HG03457 (cell line): Measurements from ENCODE around the gene EIF4EBP3.
A peak's percentile ranks its signal among the peaks of the same experiment; 100 is the strongest.

Experiments used
- ATAC-seq: cut with Tn5 transposase; IDR thresholded peaks from one replicate; pipeline ENCODE4 v1.9.1; 2021; ENCODE audit warnings: moderate number of reproducible peaks; ENCODE audit not compliant: unreplicated experiment

Gene EIF4EBP3

DNA sequence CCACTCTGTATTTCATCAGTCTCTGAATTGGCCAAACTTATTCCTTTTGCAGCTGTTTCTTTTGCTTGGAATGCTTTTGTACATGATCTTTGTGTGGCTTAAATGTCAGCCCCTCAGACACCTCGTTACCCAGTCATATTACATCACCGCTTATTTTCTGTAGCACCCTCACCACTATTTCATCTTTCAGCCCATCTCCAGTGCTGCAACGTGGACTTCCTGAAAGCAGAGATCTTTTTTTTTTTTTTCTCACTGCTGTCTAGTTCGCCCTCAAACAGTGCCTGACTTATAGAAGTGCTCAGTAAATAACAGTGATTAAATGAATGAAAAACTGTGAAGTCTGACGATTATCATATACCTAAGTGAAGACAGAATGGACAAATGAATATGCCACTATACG lies 9.0 kb downstream of the EIF4EBP3 start:
- ATAC-seq, result no peak

- peak; percentile 94 for ATAC-seq
Observed at GRCh38 chr5:140557136-140557805, 9.8 kb downstream of the EIF4EBP3 start, which contains the start of gene SRA1. Gene SRA1, minus strand, starts transcription at chr5:140557473. Its CDS starts 21 bp downstream, at chr5:140557452.

- ATAC-seq, result no peak
Observed at GRCh38 chr5:140557965-140558364, 10.5 kb downstream of the EIF4EBP3 start.

GRCh38 chr5:140558542-140558941 lies 11.1 kb downstream of the EIF4EBP3 start:
- no peak for ATAC-seq

GRCh38 chr5:140560227-140560626 lies 12.8 kb downstream of the EIF4EBP3 start:
- ATAC-seq, result no peak

GRCh38 chr5:140561753-140562523 lies 14.5 kb downstream of the EIF4EBP3 start:
- ATAC-seq, result no peak

DNA sequence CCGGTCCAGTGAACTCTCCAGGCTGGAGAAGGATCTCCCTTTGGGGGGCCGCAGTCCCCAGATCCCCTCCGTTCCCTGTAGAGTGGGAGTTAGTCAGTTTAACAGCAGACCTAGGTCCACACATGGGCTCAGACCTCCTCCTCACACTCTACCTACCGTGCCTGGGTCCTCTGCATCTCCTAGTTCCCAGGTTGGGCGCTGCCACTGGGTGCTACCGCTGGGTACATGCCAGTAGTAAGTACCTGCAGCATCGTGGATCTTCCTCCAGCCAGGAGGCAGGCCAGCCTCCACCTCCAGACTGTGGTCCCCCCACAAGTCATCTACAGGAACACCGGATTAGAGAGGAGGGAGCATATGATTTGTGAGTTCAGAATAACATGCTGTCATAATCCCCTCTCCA lies 16.1 kb downstream of the EIF4EBP3 start:
- no peak for ATAC-seq

DNA sequence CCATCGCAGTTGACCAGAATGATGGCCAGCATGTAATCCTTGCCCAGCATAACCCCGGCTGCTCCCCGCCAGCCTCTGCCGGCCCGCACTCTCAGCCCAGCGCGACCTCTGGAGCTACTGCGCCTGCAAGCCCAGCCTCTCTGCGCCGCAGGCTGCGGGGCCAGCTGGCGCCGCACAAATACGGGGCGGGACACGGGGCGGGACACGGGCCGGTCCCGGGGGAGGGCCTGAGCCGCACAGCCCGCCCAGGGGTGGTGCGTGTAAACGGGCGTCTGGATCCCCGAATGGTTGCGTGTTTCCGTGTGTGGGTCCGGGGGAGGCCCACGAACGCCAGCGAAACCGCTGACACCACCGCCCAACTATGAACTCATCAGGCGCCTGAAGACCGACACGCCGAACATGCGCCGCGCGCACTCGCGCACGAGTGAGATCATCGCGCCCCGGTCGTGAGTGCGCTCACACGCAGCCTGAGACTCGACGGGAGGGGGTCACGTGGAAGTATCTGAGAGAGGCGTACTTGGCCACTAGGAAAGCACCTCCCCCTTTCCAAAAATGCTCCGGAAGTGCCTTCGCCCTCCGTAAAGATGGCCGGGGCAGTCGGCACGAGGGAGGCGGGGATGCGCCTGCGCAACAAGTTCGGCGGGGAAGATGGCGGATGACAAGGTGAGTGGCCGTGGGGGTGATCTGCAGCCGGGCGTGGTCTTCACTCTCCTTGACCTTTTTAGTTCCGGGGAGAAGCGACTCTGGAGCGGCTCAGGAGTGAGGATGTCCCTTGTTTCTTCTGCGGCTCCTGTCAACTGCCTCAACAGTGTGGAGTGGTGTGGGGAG lies 16.9 kb downstream of the EIF4EBP3 start, which contains the start of the genes APBB3 and SLC35A4:
Gene APBB3 (minus strand): TSS at position 403 of the 828 bp plus-strand sequence. CDS start 353 bp downstream, at position 50.
Gene SLC35A4 (plus strand): TSS at position 633 of the 828 bp plus-strand sequence. CDS start 2,342 bp downstream, outside the sequence.
- ATAC-seq, result peak; percentile 77

DNA sequence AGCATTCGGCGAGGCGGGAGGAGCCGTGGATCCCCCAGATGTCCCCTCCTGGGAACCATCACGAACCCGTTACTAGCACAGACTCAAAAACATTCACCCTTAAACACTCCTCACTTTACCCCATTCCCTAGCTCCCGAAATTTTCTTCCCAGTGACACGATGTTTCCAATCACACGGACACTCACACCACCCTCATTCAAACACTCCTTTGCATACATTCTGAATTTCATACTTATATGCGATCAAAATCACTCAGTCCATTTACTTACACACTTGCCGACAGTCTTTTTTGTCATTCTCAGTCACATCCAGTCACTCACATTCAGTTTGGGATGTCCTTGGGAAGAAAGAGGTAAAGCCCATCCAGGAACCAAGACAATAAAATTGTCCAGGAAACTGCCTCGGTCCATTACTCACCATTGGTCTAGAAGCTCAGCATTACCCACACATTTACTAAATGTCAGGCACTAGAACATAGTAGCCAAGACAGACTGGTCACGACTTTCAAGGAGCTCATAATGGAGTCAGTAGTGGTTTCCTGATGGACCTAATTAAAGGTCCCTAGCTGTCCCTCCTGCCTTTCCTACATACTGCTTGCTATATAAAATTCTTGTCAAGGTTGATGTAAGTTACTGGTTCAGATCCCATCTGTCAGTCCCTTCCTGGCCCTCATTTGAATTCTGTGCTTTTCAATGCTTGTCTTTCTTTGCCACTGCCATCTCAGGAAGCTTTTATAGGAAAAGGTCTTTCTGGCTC lies 17.7 kb downstream of the EIF4EBP3 start:
- ATAC-seq, result no peak

DNA sequence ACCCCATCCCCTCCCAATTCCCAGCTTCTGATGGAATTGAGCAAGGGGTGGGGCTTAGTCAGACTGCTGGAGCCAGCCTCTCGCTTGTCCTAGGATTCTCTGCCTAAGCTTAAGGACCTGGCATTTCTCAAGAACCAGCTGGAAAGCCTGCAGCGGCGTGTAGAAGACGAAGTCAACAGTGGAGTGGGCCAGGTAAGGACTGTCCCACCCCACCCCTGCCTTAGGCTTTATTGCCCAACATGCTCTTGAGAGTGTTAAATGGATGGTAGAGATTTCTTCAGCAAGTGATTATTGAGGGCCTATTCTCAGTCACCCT lies 18.3 kb downstream of the EIF4EBP3 start:
- ATAC-seq, result no peak

DNA sequence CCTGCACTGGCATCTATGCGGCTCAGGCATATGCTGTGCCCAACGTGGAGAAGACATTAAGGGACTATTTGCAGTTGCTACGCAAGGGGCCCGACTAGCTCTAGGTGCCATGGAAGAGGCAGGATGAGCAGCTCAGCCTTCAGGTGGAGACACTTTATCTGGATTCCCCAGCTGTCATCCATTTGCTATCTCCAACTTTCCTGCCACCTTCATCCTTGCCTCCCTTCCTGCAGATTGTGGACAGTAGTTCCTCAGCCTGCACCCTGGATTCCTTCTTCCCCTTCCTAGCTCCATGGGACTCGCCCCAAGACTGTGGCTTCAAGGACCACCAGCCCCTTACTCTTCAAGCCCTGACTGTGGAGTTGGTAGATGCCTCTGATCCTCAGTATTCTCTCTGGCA lies 19.2 kb downstream of the EIF4EBP3 start:
- ATAC-seq, result no peak

- ATAC-seq, result no peak
Observed at GRCh38 chr5:140567136-140567818, 19.8 kb downstream of the EIF4EBP3 start.

DNA sequence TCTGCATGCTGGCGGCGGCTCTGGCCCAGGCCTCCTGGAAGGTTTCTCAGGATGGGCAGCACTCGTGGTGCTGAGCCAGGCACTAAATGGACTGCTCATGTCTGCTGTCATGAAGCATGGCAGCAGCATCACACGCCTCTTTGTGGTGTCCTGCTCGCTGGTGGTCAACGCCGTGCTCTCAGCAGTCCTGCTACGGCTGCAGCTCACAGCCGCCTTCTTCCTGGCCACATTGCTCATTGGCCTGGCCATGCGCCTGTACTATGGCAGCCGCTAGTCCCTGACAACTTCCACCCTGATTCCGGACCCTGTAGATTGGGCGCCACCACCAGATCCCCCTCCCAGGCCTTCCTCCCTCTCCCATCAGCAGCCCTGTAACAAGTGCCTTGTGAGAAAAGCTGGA lies 20.4 kb downstream of the EIF4EBP3 start:
- no peak for ATAC-seq

DNA sequence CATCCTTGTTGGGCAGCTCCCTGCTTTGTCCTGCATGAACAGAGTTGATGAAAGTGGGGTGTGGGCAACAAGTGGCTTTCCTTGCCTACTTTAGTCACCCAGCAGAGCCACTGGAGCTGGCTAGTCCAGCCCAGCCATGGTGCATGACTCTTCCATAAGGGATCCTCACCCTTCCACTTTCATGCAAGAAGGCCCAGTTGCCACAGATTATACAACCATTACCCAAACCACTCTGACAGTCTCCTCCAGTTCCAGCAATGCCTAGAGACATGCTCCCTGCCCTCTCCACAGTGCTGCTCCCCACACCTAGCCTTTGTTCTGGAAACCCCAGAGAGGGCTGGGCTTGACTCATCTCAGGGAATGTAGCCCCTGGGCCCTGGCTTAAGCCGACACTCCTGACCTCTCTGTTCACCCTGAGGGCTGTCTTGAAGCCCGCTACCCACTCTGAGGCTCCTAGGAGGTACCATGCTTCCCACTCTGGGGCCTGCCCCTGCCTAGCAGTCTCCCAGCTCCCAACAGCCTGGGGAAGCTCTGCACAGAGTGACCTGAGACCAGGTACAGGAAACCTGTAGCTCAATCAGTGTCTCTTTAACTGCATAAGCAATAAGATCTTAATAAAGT lies 21.1 kb downstream of the EIF4EBP3 start:
- no peak for ATAC-seq

GRCh38 chr5:140569197-140569596 lies 21.7 kb downstream of the EIF4EBP3 start:
- no peak for ATAC-seq

DNA sequence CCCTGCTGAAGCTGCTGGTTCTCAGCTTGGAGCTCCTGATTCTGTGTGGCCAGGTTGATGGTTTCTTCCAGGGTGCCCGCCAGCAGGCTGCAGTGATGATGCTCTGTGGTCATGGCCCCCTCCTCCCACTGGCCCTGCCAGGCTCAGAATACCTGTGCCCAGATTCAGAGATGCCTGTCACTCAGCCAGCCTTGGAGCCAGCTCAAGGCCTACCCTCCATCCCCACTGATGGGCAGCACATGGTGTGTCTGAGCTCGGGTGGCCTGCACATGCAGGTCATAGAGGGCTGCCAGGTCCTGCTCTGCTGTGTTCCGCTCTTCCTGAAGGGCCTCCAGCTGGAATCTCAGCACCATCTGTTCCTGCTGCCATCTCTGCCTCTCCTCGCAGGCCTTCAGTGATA lies 22.6 kb downstream of the EIF4EBP3 start:
- no peak for ATAC-seq

GRCh38 chr5:140570488-140570887 lies 23.0 kb downstream of the EIF4EBP3 start:
- no peak for ATAC-seq

- no peak for ATAC-seq
Observed at GRCh38 chr5:140571105-140571504, 23.6 kb downstream of the EIF4EBP3 start.

- no peak for ATAC-seq
Observed at GRCh38 chr5:140573683-140574082, 26.2 kb downstream of the EIF4EBP3 start.

DNA sequence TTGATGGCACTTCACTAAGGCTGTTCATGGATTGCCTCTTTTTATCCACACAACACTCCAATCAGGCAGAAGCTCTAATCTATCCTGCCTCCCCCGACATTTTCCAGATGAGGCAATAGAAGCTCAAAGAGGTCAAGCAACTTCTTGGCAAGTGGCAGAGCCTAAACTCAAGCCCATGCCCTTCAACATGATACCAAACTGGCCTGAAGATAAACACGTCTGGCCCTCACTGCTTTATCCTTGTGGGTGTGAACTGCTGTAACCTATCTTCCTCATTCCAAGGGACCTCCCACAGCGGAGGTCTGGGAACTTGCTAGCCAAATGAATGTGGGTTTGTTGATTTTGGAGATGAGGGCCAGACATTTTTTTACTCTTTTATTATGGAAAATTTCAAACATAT lies 26.7 kb downstream of the EIF4EBP3 start:
- ATAC-seq, result no peak
